ENCODE data around the gene CHD5. TPM values are rescaled to one million over a fixed set of nuclear protein-coding genes. Genes with fewer than 3 reads are reported as not detected.

Gene CHD5
- total and polyA plus RNA-seq, 12 donors, result 0.01 to 0.78 (median 0.17) TPM

- Histone ChIP-seq H3K27me3 (no peaks in the 10 kb centered on the region), H3K9me3 (no peaks in the 10 kb centered on the region), H3K4me1 (peaks cover 0 to 4% (median 0%) of the 10 kb centered on the region in 9 donors), H3K27ac (no peak overlapping the region), H3K4me3 (no peak overlapping the region), H3K36me3 (peaks cover 0 to 43% (median 0%) of the 10 kb centered on the region in 9 donors)
- intact Hi-C loops (cut with DNase I), result no loop called here
- WGBS, 2 donors, result 84 to 89% methylated on average over 17 of the region's 17 CpGs
- no peak for DNase-seq
- no peak for ATAC-seq
- no peak for TF ChIP-seq CTCF (IDR thresholded peaks at IDR 0.05)
Observed at GRCh38 chr1:6072774-6073479, 107.2 kb downstream of the CHD5 start.

GRCh38 chr1:6071219-6071618 is 108.9 kb downstream of the CHD5 start:
- peaks cover 0 to 51% (median 0%) of the 10 kb centered on the region in 9 donors for H3K36me3 ChIP-seq
- no peak overlapping the region for H3K27ac ChIP-seq
- DNase-seq, result no peak
- H3K4me1 ChIP-seq, result peaks cover 0 to 16% (median 0%) of the 10 kb centered on the region in 9 donors
- H3K9me3 ChIP-seq, result no peaks in the 10 kb centered on the region
- no peak for TF ChIP-seq CTCF (IDR thresholded peaks at IDR 0.05)
- no peak for ATAC-seq
- intact Hi-C loops (cut with DNase I), result no loop called here
- 86 to 87% methylated on average over 13 of the region's 13 CpGs for WGBS, 2 donors
- no peaks in the 10 kb centered on the region for H3K27me3 ChIP-seq
- H3K4me3 ChIP-seq, result no peak overlapping the region

GRCh38 chr1:6070450-6070974 is 109.6 kb downstream of the CHD5 start:
- DNase-seq (no peak), ATAC-seq (no peak)
- H3K27ac ChIP-seq, result no peak overlapping the region
- no peaks in the 10 kb centered on the region for H3K27me3 ChIP-seq
- no peak for TF ChIP-seq CTCF (IDR thresholded peaks at IDR 0.05)
- intact Hi-C loops (cut with DNase I), result no loop called here
- H3K4me3 ChIP-seq, result no peak overlapping the region
- no peaks in the 10 kb centered on the region for H3K9me3 ChIP-seq
- WGBS, 2 donors, result 89 to 90% methylated on average over 9 of the region's 9 CpGs
- H3K36me3 ChIP-seq, result peaks cover 0 to 53% (median 0%) of the 10 kb centered on the region in 9 donors
- peaks cover 0 to 17% (median 1%) of the 10 kb centered on the region in 9 donors for H3K4me1 ChIP-seq

- Histone ChIP-seq H3K27ac (no peak overlapping the region), H3K36me3 (peaks cover 0 to 52% (median 0%) of the 10 kb centered on the region in 9 donors), H3K4me3 (no peak overlapping the region), H3K4me1 (peaks cover 0 to 26% (median 10%) of the 10 kb centered on the region in 9 donors), H3K9me3 (no peaks in the 10 kb centered on the region), H3K27me3 (no peaks in the 10 kb centered on the region)
- intact Hi-C loops (cut with DNase I), result no loop called here
- 83 to 92% methylated on average over 14 of the region's 14 CpGs for WGBS, 2 donors
- TF ChIP-seq CTCF (IDR thresholded peaks at IDR 0.05), result no peak
- DNase-seq (no peak), ATAC-seq (no peak)
Observed at GRCh38 chr1:6069573-6069972, 110.5 kb downstream of the CHD5 start.
